Suprapubic skin (tissue), 4 donors: Measurements from ENCODE around the gene KIAA0586.

Experiments used
- CTCF ChIP-seq, 2 donors: fragments of 200-600 bp in 1 of 2; fragments of 450-650 bp in 1 of 2; sonication (generic) in 1 of 2; IDR thresholded peaks; one replicate each; pipeline ENCODE4 v1.5.1; 2016 to 2019; ENCODE audit warnings: antibody characterized with exemption in 2 of 2, mild to moderate bottlenecking in 1 of 2, moderate library complexity in 1 of 2
- POLR2A ChIP-seq, 2 donors: fragments of 450-650 bp; IDR thresholded peaks; one replicate each; pipeline ENCODE4 v1.6.1; 2017; ENCODE audit warnings: antibody characterized with exemption in 2 of 2, mild to moderate bottlenecking in 2 of 2, moderate library complexity in 2 of 2
- POLR2AphosphoS5 ChIP-seq, 3 donors: sonication (generic); formaldehyde crosslinking; IDR thresholded peaks; one replicate each; pipeline ENCODE4 v1.6.1; 2017; ENCODE audit warnings: antibody characterized with exemption in 3 of 3

GRCh38 chr14:58566979-58567378, 139.5 kb downstream of the KIAA0586 start:
- no peak for TF ChIP-seq POLR2A (IDR thresholded peaks at IDR 0.05)
- no peak for TF ChIP-seq CTCF (IDR thresholded peaks at IDR 0.05)
- no peak for TF ChIP-seq POLR2AphosphoS5 (IDR thresholded peaks at IDR 0.05)
